GM12873 (cell line): ENCODE measurements around the gene PAQR5.

ENCODE experiments used
- CTCF ChIP-seq: IDR thresholded peaks from 2 replicates; pipeline ENCODE4 v1.5.1; 2012; ENCODE audit warnings: low read depth, mild to moderate bottlenecking, moderate library complexity, low read length, control low read depth; ENCODE audit not compliant: insufficient read depth; ENCODE audit errors: missing control alignments

Gene PAQR5

GRCh38 chr15:69340243-69340900, 41.7 kb downstream of the PAQR5 start:
- TF ChIP-seq CTCF: no peak

DNA sequence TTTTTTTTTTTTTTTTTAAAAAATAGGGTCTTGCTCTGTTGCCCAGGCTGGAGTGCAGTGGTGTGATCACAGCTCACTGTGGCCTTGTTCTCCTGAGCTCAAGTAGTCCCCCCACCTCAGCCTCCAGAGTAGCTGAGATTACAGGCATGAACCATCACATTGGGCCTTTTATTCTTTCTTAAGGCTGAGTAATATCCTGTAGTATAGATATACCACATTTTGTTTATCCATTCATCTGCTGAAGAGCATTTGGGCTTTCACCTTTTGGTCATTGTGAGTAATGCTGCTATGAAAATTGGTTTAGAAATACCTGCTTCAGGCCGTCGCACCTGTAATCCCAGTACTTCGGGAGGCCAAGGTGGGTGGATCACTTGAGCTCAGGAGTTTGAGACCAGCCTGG, 42.6 kb downstream of the PAQR5 start:
- TF ChIP-seq CTCF: no peak

DNA sequence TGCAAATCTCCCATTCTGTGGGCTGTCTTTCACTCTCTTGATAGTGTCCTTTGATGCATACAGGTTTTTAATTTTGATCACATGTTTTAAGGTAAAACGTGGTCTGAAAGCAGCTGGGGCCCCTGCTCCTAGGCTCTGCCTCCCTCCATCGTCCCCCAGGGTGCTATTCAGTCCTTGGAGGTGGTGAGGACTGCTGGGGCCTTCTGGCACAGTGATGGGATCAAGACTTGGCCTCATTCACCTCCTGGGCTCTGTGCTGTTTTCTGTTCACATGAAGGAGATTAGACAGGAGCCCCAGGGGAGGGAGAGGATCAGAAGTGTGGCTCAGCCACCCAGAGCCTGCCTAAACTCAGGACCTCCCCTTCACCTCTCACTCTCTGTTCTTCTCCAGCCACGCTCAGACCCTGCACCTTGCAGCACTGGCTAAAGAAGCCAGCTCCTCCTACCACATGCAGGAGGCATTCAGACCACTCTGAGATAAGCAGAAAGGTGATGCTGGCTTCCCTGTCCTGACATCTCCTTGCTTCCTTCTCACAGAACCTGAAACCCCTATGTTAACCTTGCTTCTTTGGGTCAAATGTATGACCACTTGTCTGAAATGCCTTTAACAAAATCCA, 43.9 kb downstream of the PAQR5 start:
- no peak for TF ChIP-seq CTCF

DNA sequence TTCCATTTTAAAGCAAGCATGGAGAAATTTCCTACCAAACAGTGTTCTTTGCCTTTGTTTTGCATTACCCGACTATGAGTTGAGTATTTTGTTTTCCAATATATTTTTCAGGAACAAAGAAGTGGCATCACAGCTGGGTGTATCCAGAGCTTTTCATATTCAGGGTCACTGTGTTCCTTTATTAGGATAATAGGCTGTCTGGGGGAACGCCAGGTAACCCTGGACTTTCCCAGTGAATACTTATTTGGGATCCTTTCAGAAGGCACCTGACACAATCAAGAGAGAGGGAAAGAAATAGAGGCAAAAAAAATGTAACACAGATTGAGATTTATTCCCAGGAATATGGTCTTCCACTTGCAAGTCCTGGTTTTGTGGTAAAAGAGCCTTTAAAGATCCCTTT, 44.4 kb downstream of the PAQR5 start:
- no peak for TF ChIP-seq CTCF

DNA sequence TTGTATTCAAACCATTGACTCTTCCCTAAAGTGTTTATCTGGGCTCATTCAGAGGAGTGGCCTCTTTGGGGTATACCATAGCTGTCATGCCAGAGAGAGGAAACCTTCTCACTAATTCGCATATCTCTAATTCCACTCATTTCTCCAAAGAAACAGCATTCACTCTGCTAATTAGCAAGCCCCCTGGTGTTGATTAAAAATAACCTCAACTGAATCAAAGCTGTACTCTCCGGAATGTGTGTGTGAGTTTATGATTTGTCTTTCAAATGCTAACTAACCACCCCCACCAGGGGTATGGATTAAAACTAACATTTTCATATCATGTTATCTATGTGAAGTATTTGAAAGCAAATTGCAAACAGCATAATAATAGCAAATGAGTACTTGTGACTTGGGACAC, 45.5 kb downstream of the PAQR5 start:
- TF ChIP-seq CTCF: no peak

GRCh38 chr15:69346112-69346511, 47.4 kb downstream of the PAQR5 start:
- no peak for TF ChIP-seq CTCF

- TF ChIP-seq CTCF: no peak
These were observed 52.6 kb downstream of the PAQR5 start for GRCh38 chr15:69351333-69351732.
